SKM-1 (cell line): ENCODE results near the gene HEMK1.

Experiments
- DNase-seq: peaks from one replicate; lab custom pipeline; 2025; ENCODE audit not compliant: unreplicated experiment; lab: John Stamatoyannopoulos, UW

The HEMK1 gene

GRCh38 chr3:50635066-50635465 lies 65.7 kb downstream of the HEMK1 start:
- no peak for DNase-seq

- no peak for DNase-seq
These were observed 67.7 kb downstream of the HEMK1 start for GRCh38 chr3:50637011-50637410.

- DNase-seq = no peak
These were observed 68.6 kb downstream of the HEMK1 start for GRCh38 chr3:50637945-50638344.

GRCh38 chr3:50639055-50639494 lies 69.8 kb downstream of the HEMK1 start:
- no peak for DNase-seq

GRCh38 chr3:50642382-50642781 lies 73.1 kb downstream of the HEMK1 start:
- DNase-seq = no peak

- DNase-seq = no peak
These were observed 75.2 kb downstream of the HEMK1 start for GRCh38 chr3:50644561-50644960.

- no peak for DNase-seq
These were observed 76.1 kb downstream of the HEMK1 start for GRCh38 chr3:50645378-50645777.
